IMR-90 (cell line): ENCODE measurements around the gene ZNF613. TPM values are rescaled to one million over a fixed set of nuclear protein-coding genes. Genes with fewer than 3 reads are reported as not detected.

Experiments used
- ATAC-seq: fragments of 200-7000 bp; cut with Tn5 transposase; 2 replicates; pipeline ENCODE4 v1.9.1; 2020; ENCODE audit warnings: low read depth, mild to moderate bottlenecking, moderate library complexity
- BruUV-seq: library from RNA; stranded (reverse); fragments of 400-500 nt; replicated peaks from 2 replicates; lab custom pipeline; 2021; lab: Mats Ljungman, UMichigan
- CTCF ChIA-PET: fragments of 300-600 bp; formaldehyde crosslinking; extraction: SDS; loops from one replicate; lab custom pipeline; 2021; ENCODE audit warnings: antibody characterized with exemption; lab: Yijun Ruan, JAX
- POLR2A ChIA-PET: fragments of 300-600 bp; sonication (Branson Sonifier 250); formaldehyde crosslinking; loops from one replicate; lab custom pipeline; 2022; ENCODE audit warnings: antibody characterized with exemption; ENCODE audit not compliant: unreplicated experiment; lab: Charles Lee
- DNase-seq: peaks from one replicate; pipeline ENCODE4 v3.0.0; 2013
- H2AFZ ChIP-seq: replicated peaks from 2 replicates; pipeline ENCODE3; 2013; ENCODE audit warnings: low read length, mild to moderate bottlenecking; ENCODE audit not compliant: poor library complexity
- H2AK5ac ChIP-seq: 2 replicates; pipeline ENCODE4 v1.6.1; 2013; ENCODE audit warnings: low read depth, low read length, inconsistent platforms
- H2AK9ac ChIP-seq: replicated peaks from 2 replicates; pipeline ENCODE3; 2013; ENCODE audit warnings: mild to moderate bottlenecking, low read depth, low read length, moderate library complexity; ENCODE audit not compliant: poor library complexity
- H2BK120ac ChIP-seq: 2 replicates; pipeline ENCODE4 v1.6.1; 2013; ENCODE audit warnings: low read depth, low read length, inconsistent platforms
- H2BK15ac ChIP-seq: 3 replicates; pipeline ENCODE4 v1.6.1; 2013; ENCODE audit warnings: low read depth, low read length, inconsistent platforms
- H2BK20ac ChIP-seq: 2 replicates; pipeline ENCODE4 v1.6.1; 2013; ENCODE audit warnings: low read depth, mild to moderate bottlenecking, inconsistent platforms, low read length, moderate library complexity
- H2BK5ac ChIP-seq: 2 replicates; pipeline ENCODE4 v1.6.1; 2013; ENCODE audit warnings: mild to moderate bottlenecking, low read depth, low read length, inconsistent platforms; ENCODE audit not compliant: poor library complexity, severe bottlenecking
- H3K14ac ChIP-seq: replicated peaks from 2 replicates; pipeline ENCODE4 v1.6.1; 2013; ENCODE audit warnings: low read depth, low read length, inconsistent platforms
- H3K18ac ChIP-seq: 2 replicates; pipeline ENCODE4 v1.6.1; 2013; ENCODE audit warnings: low read depth, low read length, control low read depth
- H3K23ac ChIP-seq: 2 replicates; pipeline ENCODE4 v1.6.1; 2013; ENCODE audit warnings: low read depth, low read length, inconsistent platforms
- H3K27ac ChIP-seq: 2 replicates; pipeline ENCODE4 v1.5.1; 2013; ENCODE audit warnings: mild to moderate bottlenecking, control low read depth, low read length; ENCODE audit not compliant: insufficient read depth
- H3K27me3 ChIP-seq: 2 replicates; pipeline ENCODE4 v1.6.1; 2013; ENCODE audit warnings: low read length; ENCODE audit not compliant: control insufficient read depth, insufficient read depth
- H3K36me3 ChIP-seq: 2 replicates; pipeline ENCODE4 v1.6.1; 2013; ENCODE audit warnings: low read length, mixed read lengths; ENCODE audit not compliant: control insufficient read depth, insufficient read depth
- H3K4ac ChIP-seq: 2 replicates; pipeline ENCODE4 v1.6.1; 2013; ENCODE audit warnings: low read depth, low read length, inconsistent platforms
- H3K4me1 ChIP-seq: 2 replicates; pipeline ENCODE4 v1.6.1; 2013; ENCODE audit warnings: low read length, mixed read lengths; ENCODE audit not compliant: control insufficient read depth, insufficient read depth
- H3K4me2 ChIP-seq: 2 replicates; pipeline ENCODE4 v1.6.1; 2013; ENCODE audit warnings: low read depth, mild to moderate bottlenecking, control low read depth, low read length, moderate library complexity
- H3K4me3 ChIP-seq: 2 replicates; pipeline ENCODE4 v1.5.1; 2013; ENCODE audit warnings: low read depth, mild to moderate bottlenecking, control low read depth, low read length, moderate library complexity; ENCODE audit not compliant: insufficient read depth
- H3K56ac ChIP-seq: 2 replicates; pipeline ENCODE4 v1.6.1; 2013; ENCODE audit warnings: low read length, inconsistent platforms; ENCODE audit not compliant: insufficient read depth; ENCODE audit errors: extremely low read depth
- H3K79me1 ChIP-seq, 2 experiments: 2 replicates each; pipeline ENCODE4 v1.6.1; 2013; ENCODE audit warnings: low read length in 2 of 2, inconsistent platforms in 1 of 2, low read depth in 1 of 2
- H3K9ac ChIP-seq: 2 replicates; pipeline ENCODE4 v1.6.1; 2013; ENCODE audit warnings: low read depth, low read length, control low read depth
- H3K9me1 ChIP-seq: 2 replicates; pipeline ENCODE4 v1.6.1; 2013; ENCODE audit warnings: low read length, inconsistent platforms; ENCODE audit not compliant: insufficient read depth
- H3K9me3 ChIP-seq: 2 replicates; pipeline ENCODE4 v1.6.1; 2013; ENCODE audit warnings: low read length; ENCODE audit not compliant: control insufficient read depth, insufficient read depth
- H4K20me1 ChIP-seq: 2 replicates; pipeline ENCODE4 v1.6.1; 2013; ENCODE audit warnings: low read length, inconsistent platforms; ENCODE audit not compliant: insufficient read depth
- H4K5ac ChIP-seq: 2 replicates; pipeline ENCODE4 v1.6.1; 2013; ENCODE audit warnings: mild to moderate bottlenecking, low read depth, low read length, control low read depth
- H4K8ac ChIP-seq, 2 experiments: 2 replicates each; pipeline ENCODE4 v1.6.1; 2013; ENCODE audit warnings: low read depth in 2 of 2, low read length in 2 of 2, control low read depth in 1 of 2, inconsistent platforms in 1 of 2
- H4K91ac ChIP-seq: 2 replicates; pipeline ENCODE4 v1.6.1; 2013; ENCODE audit warnings: low read depth, low read length, inconsistent platforms; ENCODE audit not compliant: insufficient read depth
- MAFK ChIP-seq: IDR thresholded peaks from 2 replicates; pipeline ENCODE4 v1.6.1; 2012; ENCODE audit warnings: low read depth, low read length, improper control_type of control experiment
- MXI1 ChIP-seq: IDR thresholded peaks from 2 replicates; pipeline ENCODE4 v1.6.1; 2012; ENCODE audit warnings: low read depth, mild to moderate bottlenecking, low read length, moderate library complexity, borderline replicate concordance
- NFE2L2 ChIP-seq: fragments of 150-350 bp; IDR thresholded peaks from 2 replicates; pipeline ENCODE4 v1.6.1; 2016; ENCODE audit warnings: low read depth, mild to moderate bottlenecking, low read length
- RAD21 ChIP-seq: IDR thresholded peaks from 2 replicates; pipeline ENCODE4 v1.6.1; 2012; ENCODE audit warnings: low read length, improper control_type of control experiment
- RFX5 ChIP-seq: IDR thresholded peaks from 2 replicates; pipeline ENCODE4 v1.8.0; 2012; ENCODE audit warnings: low read depth, mild to moderate bottlenecking, low read length, moderate library complexity
- SMC3 ChIP-seq: fragments of 150-350 bp; IDR thresholded peaks from 2 replicates; pipeline ENCODE4 v1.6.1; 2016; ENCODE audit warnings: low read depth, mild to moderate bottlenecking, antibody characterized with exemption, low read length, moderate library complexity
- WGBS, 2 experiments: methylation state at CpG; one replicate each; pipeline versions ENCODE4 v1.1.5 to v1.1.7; 2013; ENCODE audit warnings: missing lambda C conversion rate in 2 of 2; ENCODE audit not compliant: insufficient read length in 1 of 2; ENCODE audit errors: extremely low coverage in 2 of 2; 5-methylcytosine and 5-hydroxymethylcytosine counted together
- dilution Hi-C: fragments of 300-500 bp; cut with HindIII; formaldehyde crosslinking; loops from one replicate; pipeline ENCODE4 v1.14.3; 2018; ENCODE audit warnings: low sequenced_read_pairs; ENCODE audit not compliant: unreplicated experiment
- in situ Hi-C: fragments of 300-500 bp; cut with MboI; formaldehyde crosslinking; loops from 3 replicates; pipeline ENCODE4 v1.14.3; 2019; ENCODE audit warnings: low sequenced_read_pairs, inconsistent platforms, mixed read lengths
- intact Hi-C: fragments of 100-400 bp; cut with micrococcal nuclease; formaldehyde crosslinking; loops from 2 replicates; pipeline ENCODE4 v1.10.0; 2022
- polyA plus RNA-seq, 3 experiments: library from polyadenylated mRNA; depleted of rRNA; stranded (reverse); fragments of >200 nt; gene quantifications; 2 replicates each; pipeline ENCODE4 v1.2.3, GENCODE V29; 2012; ENCODE audit warnings: low replicate concordance in 1 of 3
- total RNA-seq: library from RNA; depleted of rRNA; stranded (reverse); fragments of >200 nt; gene quantifications from 2 replicates; pipeline ENCODE4 v1.2.3, GENCODE V29; 2012

ZNF613 gene
- total and polyA plus RNA-seq, 2 of the 4 experiments (the other 2 are of a cell fraction) = 3.3 to 10.4 TPM

GRCh38 chr19:51976852-51977251 is 49.6 kb downstream of the ZNF613 start:
- H3K9ac ChIP-seq = no peak overlapping the region
- H4K20me1 ChIP-seq = no peaks in the 10 kb centered on the region
- H3K23ac ChIP-seq = no peak overlapping the region
- no peak overlapping the region for H3K4ac ChIP-seq
- H2AK5ac ChIP-seq = no peak overlapping the region
- H2BK15ac ChIP-seq = no peak overlapping the region
- no peak overlapping the region for H2AK9ac ChIP-seq
- peaks cover 63% of the 10 kb centered on the region for H3K9me3 ChIP-seq
- H4K91ac ChIP-seq = no peak overlapping the region
- ChIA-PET POLR2A (no interaction called here), CTCF (no interaction called here)
- peaks cover 37% of the 10 kb centered on the region for H3K36me3 ChIP-seq
- dilution Hi-C loops = no loop called here
- H2AFZ ChIP-seq = no peak overlapping the region
- no peaks in the 10 kb centered on the region for H3K9me1 ChIP-seq
- peaks cover 6 to 35% of the 10 kb centered on the region in 2 experiments for H3K79me1 ChIP-seq
- no peak overlapping the region for H3K27ac ChIP-seq
- DNase-seq = no peak
- H3K4me3 ChIP-seq = no peak overlapping the region
- no peak for ATAC-seq
- no peaks in the 10 kb centered on the region for H3K27me3 ChIP-seq
- intact Hi-C loops = no loop called here
- H3K14ac ChIP-seq = no peak overlapping the region
- H3K4me2 ChIP-seq = no peak overlapping the region
- H4K8ac ChIP-seq = no peak overlapping the region
- no CpG with 5 or more reads among the region's 3 CpGs for WGBS, 2 experiments
- in situ Hi-C loops = no loop called here
- H2BK5ac ChIP-seq = no peak overlapping the region
- H4K5ac ChIP-seq = no peak overlapping the region
- H3K56ac ChIP-seq = no peak overlapping the region
- no TSS peak for BruUV-seq
- TF ChIP-seq SMC3 (no peak), RAD21 (no peak), RFX5 (no peak), MAFK (no peak), MXI1 (no peak), NFE2L2 (no peak)
- H2BK20ac ChIP-seq = no peak overlapping the region
- no peak overlapping the region for H3K18ac ChIP-seq
- no peak overlapping the region for H2BK120ac ChIP-seq
- no peaks in the 10 kb centered on the region for H3K4me1 ChIP-seq
